GM12872 (cell line): Measurements from ENCODE around the gene KIAA2012.

Experiments
- TF ChIP-seq, protein P1 (sequence below): IDR thresholded peaks from 3 replicates; pipeline ENCODE4 v1.5.1; 2011; ENCODE audit warnings: low read depth, mild to moderate bottlenecking, low read length, moderate library complexity; ENCODE audit not compliant: insufficient read depth

KIAA2012 gene

DNA sequence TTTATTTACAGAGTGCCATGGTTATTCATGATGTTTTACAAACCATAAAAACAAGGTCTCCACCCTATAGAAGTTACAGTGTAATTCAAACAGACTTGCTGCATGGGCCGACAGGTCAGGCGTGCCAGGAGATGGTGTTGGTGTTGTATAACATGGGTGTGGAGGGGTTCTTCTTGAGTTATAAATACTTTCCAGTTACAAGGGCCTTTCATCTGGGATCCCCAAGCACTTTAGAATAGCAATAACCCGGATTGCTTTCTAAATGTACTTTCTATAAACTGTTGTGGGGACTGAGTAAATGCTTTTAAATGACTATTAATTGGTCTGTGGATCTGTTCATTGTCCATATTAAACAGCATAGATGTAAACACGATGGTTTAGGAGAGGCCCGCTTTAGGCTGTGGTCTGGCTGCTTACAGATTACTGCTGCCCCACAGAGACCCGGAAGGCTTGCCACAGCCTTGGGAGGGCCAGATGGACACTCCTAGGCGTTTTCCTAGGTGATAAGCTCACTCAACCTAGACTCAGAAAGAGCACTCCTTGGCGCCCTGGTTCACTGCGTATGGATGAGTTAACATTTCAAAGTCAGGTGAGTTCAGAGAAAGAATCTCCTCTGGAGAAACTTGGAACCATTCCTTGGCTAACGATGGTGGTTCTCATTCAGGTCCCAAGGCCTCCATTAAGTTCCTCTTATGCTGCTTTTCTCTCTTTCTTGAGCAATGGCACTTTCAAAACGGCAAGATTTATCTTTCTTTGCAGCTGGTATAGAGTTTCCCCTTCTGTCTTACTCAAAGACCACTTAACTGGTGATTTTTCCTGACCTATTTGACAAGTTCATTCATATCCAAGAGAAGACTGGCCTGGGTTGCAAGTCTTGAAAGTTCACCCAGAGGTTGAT, 3.6 kb upstream of the KIAA2012 start:
- TF ChIP-seq, protein P1, sequence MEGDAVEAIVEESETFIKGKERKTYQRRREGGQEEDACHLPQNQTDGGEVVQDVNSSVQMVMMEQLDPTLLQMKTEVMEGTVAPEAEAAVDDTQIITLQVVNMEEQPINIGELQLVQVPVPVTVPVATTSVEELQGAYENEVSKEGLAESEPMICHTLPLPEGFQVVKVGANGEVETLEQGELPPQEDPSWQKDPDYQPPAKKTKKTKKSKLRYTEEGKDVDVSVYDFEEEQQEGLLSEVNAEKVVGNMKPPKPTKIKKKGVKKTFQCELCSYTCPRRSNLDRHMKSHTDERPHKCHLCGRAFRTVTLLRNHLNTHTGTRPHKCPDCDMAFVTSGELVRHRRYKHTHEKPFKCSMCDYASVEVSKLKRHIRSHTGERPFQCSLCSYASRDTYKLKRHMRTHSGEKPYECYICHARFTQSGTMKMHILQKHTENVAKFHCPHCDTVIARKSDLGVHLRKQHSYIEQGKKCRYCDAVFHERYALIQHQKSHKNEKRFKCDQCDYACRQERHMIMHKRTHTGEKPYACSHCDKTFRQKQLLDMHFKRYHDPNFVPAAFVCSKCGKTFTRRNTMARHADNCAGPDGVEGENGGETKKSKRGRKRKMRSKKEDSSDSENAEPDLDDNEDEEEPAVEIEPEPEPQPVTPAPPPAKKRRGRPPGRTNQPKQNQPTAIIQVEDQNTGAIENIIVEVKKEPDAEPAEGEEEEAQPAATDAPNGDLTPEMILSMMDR = no peak

DNA sequence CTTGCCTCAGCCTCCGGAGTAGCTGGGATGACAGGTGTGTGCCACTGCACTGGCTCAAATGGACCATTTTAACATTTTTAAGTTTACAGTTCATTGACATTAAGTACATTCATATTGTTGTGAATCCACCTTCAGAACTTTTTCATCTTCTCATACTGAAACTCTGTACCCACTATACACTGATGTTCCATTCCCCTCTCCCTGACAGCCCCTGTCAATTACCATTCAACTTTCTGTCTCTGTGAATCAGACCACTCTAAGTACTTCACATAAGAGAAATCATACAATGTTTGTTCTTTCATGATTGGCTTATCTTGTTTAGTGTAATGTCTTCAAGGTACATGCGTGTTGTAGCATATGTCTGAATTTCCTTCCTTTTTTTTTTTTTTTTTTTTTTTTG, 1.9 kb upstream of the KIAA2012 start:
- TF ChIP-seq, protein P1 = no peak

DNA sequence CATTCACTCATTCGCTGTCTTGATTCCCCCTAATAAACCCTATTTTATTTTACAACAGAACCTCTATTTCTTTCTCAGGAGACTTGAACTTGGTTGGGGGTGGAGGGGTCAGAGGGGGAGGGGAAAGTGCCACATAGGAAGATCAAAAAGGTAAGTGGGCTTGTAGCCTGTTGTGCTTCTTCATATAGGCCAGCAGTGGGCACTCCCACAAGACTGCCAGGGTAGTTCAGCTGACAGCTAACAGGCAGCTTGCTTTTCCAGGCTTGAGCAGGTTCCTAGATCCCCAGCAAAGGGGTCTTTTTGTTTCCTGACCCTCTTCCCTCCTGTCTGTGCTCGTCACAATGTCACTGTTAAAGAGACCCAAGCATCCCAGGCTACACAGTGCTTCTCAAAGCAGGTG, 829 bp upstream of the KIAA2012 start:
- TF ChIP-seq, protein P1 = peak; percentile 55

DNA sequence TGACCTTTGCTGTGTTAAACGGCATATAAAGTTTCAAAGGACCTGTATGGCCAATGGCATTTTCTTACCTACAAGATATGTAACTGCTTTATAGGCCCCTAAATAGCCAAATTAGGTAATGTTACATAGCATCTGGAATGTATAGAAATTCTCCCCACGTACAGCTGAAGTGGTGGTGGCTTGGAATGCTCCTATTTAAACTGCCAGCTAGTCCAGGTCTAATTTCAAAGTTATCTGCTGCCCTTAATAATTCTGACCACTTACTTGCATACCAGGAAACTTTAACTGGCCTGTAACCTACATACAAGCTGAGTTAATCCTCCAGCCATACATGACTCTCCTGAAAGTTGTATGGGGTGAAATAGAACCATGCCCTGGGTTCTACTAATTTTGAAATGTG, 1.3 kb downstream of the KIAA2012 start:
- TF ChIP-seq, protein P1 = no peak

DNA sequence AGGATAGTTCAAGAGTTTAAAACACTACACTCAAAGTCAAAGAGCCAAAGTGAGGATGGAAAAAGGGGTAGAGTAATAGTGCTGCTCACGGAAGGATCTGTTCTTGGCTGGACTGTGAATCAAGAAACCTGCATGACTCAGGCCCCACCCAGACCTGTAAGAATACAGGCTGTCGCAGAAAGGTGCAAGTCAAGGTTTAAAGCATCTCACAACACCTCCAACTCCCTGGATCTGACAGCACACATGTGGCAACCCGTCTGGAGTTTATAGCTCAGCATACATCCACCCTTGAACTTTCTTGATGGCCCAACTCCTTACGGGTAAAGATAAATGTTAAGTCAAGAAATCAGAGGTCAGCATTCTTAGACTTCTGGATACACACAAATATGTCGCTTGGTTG, 6.3 kb downstream of the KIAA2012 start:
- TF ChIP-seq, protein P1 = no peak

DNA sequence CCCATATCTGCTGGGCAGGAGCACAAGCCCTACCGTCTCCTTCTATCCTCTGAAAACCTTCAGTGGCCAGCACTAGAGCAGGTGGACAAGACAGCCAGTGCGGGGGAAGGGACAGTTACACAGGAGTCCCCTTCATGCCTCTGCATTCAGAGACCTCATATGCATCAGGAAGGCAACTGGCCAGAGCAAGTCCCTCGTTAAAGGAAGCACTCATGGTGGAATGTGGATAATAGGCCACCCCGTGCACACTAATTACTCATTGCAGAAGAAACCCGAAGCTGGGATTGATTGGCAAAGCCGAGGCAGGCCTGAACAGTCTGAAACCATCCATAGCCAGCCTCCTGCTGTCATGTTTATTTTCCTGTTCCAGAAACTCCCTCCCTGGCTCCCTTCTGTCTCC, 11.2 kb downstream of the KIAA2012 start:
- TF ChIP-seq, protein P1 = no peak

DNA sequence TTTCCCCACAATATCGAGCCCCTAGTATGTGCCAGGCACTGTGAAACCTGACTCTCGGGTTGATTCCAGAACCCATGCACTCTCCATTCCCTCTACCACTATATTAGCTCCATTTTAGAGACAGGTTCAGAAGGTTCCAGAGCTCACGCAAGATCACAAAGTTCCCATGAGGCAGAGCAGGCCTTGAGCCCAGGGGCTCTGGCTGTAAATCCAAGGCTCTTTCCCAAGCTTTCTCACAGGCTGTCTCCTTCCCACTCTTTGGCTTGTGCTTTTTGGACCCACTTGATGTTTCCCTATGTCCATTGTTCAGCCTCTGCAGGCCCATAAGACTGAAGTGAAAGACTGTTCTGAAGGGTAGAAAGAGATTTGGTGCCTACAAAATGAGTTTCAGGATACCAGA, 15.7 kb downstream of the KIAA2012 start:
- TF ChIP-seq, protein P1 = no peak
